SHP77 (cell line): Measurements from ENCODE around the gene DNM3.
"Not testable (repeated sequence)": the region's sequence is repeated elsewhere in the genome, so short reads cannot be mapped to it uniquely, and the experiment has no call there.

Experiments
- DNase-seq, 2 experiments: peaks; one replicate each; lab custom pipeline; 2025; lab: John Stamatoyannopoulos, UW

Gene DNM3

GRCh38 chr1:171841050-171841910 lies at the start of gene DNM3:
Gene DNM3 (plus strand): TSS chr1:171841498. CDS start chr1:171841657, 159 bp downstream.
- DNase-seq: peak; percentile 71 to 82

- no peak for DNase-seq
Measured at GRCh38 chr1:171792656-171793369, 48.5 kb upstream of the DNM3 start.

GRCh38 chr1:171793636-171794035 lies 47.7 kb upstream of the DNM3 start:
- DNase-seq: no peak

- no peak for DNase-seq
Measured at GRCh38 chr1:171794085-171794484, 47.2 kb upstream of the DNM3 start.

GRCh38 chr1:171796592-171796991 lies 44.7 kb upstream of the DNM3 start:
- DNase-seq: no peak

- no peak for DNase-seq
Measured at GRCh38 chr1:171798311-171798710, 43.0 kb upstream of the DNM3 start.

- no peak for DNase-seq
Measured at GRCh38 chr1:171798765-171799164, 42.5 kb upstream of the DNM3 start.

- no peak for DNase-seq
Measured at GRCh38 chr1:171799166-171799565, 42.1 kb upstream of the DNM3 start.

GRCh38 chr1:171799698-171800097 lies 41.6 kb upstream of the DNM3 start:
- not testable (repeated sequence) for DNase-seq

- no peak for DNase-seq
Measured at GRCh38 chr1:171800342-171800741, 41.0 kb upstream of the DNM3 start.

GRCh38 chr1:171800851-171801250 lies 40.4 kb upstream of the DNM3 start:
- DNase-seq: no peak

GRCh38 chr1:171801487-171801891 lies 39.8 kb upstream of the DNM3 start:
- DNase-seq: peak; percentile 47 to 62

GRCh38 chr1:171802207-171802606 lies 39.1 kb upstream of the DNM3 start:
- DNase-seq: no peak

GRCh38 chr1:171803045-171803444 lies 38.3 kb upstream of the DNM3 start:
- DNase-seq: no peak

- no peak for DNase-seq
Measured at GRCh38 chr1:171803461-171804022, 37.8 kb upstream of the DNM3 start.

GRCh38 chr1:171805395-171806115 lies 35.7 kb upstream of the DNM3 start:
- no peak for DNase-seq

- no peak for DNase-seq
Measured at GRCh38 chr1:171807556-171807955, 33.7 kb upstream of the DNM3 start.

GRCh38 chr1:171809834-171810233 lies 31.5 kb upstream of the DNM3 start:
- DNase-seq: no peak

- DNase-seq: no peak
Measured at GRCh38 chr1:171811672-171812071, 29.6 kb upstream of the DNM3 start.

- DNase-seq: no peak
Measured at GRCh38 chr1:171814692-171815091, 26.6 kb upstream of the DNM3 start.

GRCh38 chr1:171816300-171816901 lies 24.9 kb upstream of the DNM3 start:
- DNase-seq: no peak
